BE2C (cell line): ENCODE results near the gene PLCB4.

ENCODE experiments used
- DNase-seq: peaks from one replicate; pipeline ENCODE4 v3.0.0-alpha.2; 2020
- H3K27me3 ChIP-seq: fragments of 250-450 bp; sonication (Bioruptor Pico); 2 replicates; pipeline ENCODE4 v1.5.1; 2020; ENCODE audit warnings: mild to moderate bottlenecking
- H3K36me3 ChIP-seq: fragments of 250-450 bp; sonication (Bioruptor Pico); 2 replicates; pipeline ENCODE4 v1.5.1; 2020; ENCODE audit warnings: mild to moderate bottlenecking
- H3K4me1 ChIP-seq: fragments of 250-450 bp; sonication (Bioruptor Pico); 2 replicates; pipeline ENCODE4 v1.5.1; 2020
- H3K4me3 ChIP-seq: 2 replicates; pipeline ENCODE4 v1.5.1; 2011; ENCODE audit warnings: low read depth, low read length
- H3K9me3 ChIP-seq: fragments of 250-450 bp; sonication (Bioruptor Pico); 2 replicates; pipeline ENCODE4 v1.5.1; 2020
- CTCF ChIP-seq: IDR thresholded peaks from 2 replicates; pipeline ENCODE4 v1.5.1; 2012; ENCODE audit warnings: mild to moderate bottlenecking, low read depth, low read length

The PLCB4 gene

GRCh38 chr20:9395971-9396370 is 327.1 kb downstream of the PLCB4 start:
- Histone ChIP-seq H3K4me3 (no peak overlapping the region), H3K36me3 (peaks cover 15% of the 10 kb centered on the region), H3K27me3 (no peaks in the 10 kb centered on the region), H3K9me3 (no peaks in the 10 kb centered on the region), H3K4me1 (no peaks in the 10 kb centered on the region)
- TF ChIP-seq CTCF: no peak
- DNase-seq: no peak

- Histone ChIP-seq H3K4me3 (no peak overlapping the region), H3K9me3 (no peaks in the 10 kb centered on the region), H3K4me1 (no peaks in the 10 kb centered on the region), H3K27me3 (no peaks in the 10 kb centered on the region), H3K36me3 (peaks cover 34% of the 10 kb centered on the region)
- no peak for TF ChIP-seq CTCF
- DNase-seq: no peak
Observed at GRCh38 chr20:9397928-9398327, 329.0 kb downstream of the PLCB4 start.

- no peak for TF ChIP-seq CTCF
- Histone ChIP-seq H3K27me3 (no peaks in the 10 kb centered on the region), H3K36me3 (peaks cover 43% of the 10 kb centered on the region), H3K4me3 (no peak overlapping the region), H3K4me1 (no peaks in the 10 kb centered on the region), H3K9me3 (no peaks in the 10 kb centered on the region)
- no peak for DNase-seq
Observed at GRCh38 chr20:9398882-9399281, 330.0 kb downstream of the PLCB4 start.

GRCh38 chr20:9399322-9399721 is 330.4 kb downstream of the PLCB4 start:
- no peak for DNase-seq
- peaks cover 44% of the 10 kb centered on the region for H3K36me3 ChIP-seq
- no peak for TF ChIP-seq CTCF
- no peak overlapping the region for H3K4me3 ChIP-seq
- no peaks in the 10 kb centered on the region for H3K4me1 ChIP-seq
- H3K27me3 ChIP-seq: no peaks in the 10 kb centered on the region
- H3K9me3 ChIP-seq: no peaks in the 10 kb centered on the region

- no peak for TF ChIP-seq CTCF
- H3K4me1 ChIP-seq: no peaks in the 10 kb centered on the region
- H3K27me3 ChIP-seq: no peaks in the 10 kb centered on the region
- peaks cover 42% of the 10 kb centered on the region for H3K36me3 ChIP-seq
- no peak for DNase-seq
- no peaks in the 10 kb centered on the region for H3K9me3 ChIP-seq
- no peak overlapping the region for H3K4me3 ChIP-seq
Observed at GRCh38 chr20:9400171-9401025, 331.5 kb downstream of the PLCB4 start.

GRCh38 chr20:9401371-9401770 is 332.5 kb downstream of the PLCB4 start:
- Histone ChIP-seq H3K27me3 (no peaks in the 10 kb centered on the region), H3K4me1 (no peaks in the 10 kb centered on the region), H3K9me3 (no peaks in the 10 kb centered on the region), H3K36me3 (peaks cover 32% of the 10 kb centered on the region), H3K4me3 (no peak overlapping the region)
- TF ChIP-seq CTCF: no peak
- DNase-seq: no peak
